K562 (cell line): ENCODE results near the gene RASL12. TPM values are rescaled to one million over a fixed set of nuclear protein-coding genes. Genes with fewer than 3 reads are reported as not detected.

Source experiments
- BMI1 ChIP-seq: fragments of 150-350 bp; IDR thresholded peaks from 2 replicates; pipeline ENCODE4 v1.6.1; 2014; ENCODE audit warnings: low read length
- CREB1 ChIP-seq, 2 experiments: sonication (generic) in 1 of 2; formaldehyde crosslinking in 1 of 2; IDR thresholded peaks; 2 replicates each; pipeline versions ENCODE4 v1.6.1 to v1.8.0; 2012 to 2022; ENCODE audit warnings: inconsistent platforms in 1 of 2, mild to moderate bottlenecking in 1 of 2, missing genetic modification reagents in 1 of 2, moderate library complexity in 1 of 2
- CREBBP ChIP-seq: IDR thresholded peaks from one replicate; pipeline ENCODE4 v1.6.1; 2012; ENCODE audit warnings: low read depth, mild to moderate bottlenecking, control low read depth, inconsistent platforms, low read length
- DMBX1 ChIP-seq: fragments of 250-450 bp; sonication (Bioruptor Pico); IDR thresholded peaks from 2 replicates; pipeline ENCODE4 v1.8.0; 2022; ENCODE audit warnings: inconsistent platforms, mild to moderate bottlenecking, moderate library complexity, borderline replicate concordance
- NFYB ChIP-seq: IDR thresholded peaks from 2 replicates; pipeline ENCODE4 v1.6.1; 2011; ENCODE audit warnings: mild to moderate bottlenecking, moderate library complexity; ENCODE audit not compliant: insufficient read length; ENCODE audit errors: extremely low read depth
- PHF21A ChIP-seq: fragments of 450-650 bp; IDR thresholded peaks from 2 replicates; pipeline ENCODE4 v1.6.1; 2017; ENCODE audit warnings: low read depth, borderline replicate concordance
- RCOR1 ChIP-seq, 2 experiments: IDR thresholded peaks; 2 replicates each; pipeline ENCODE4 v1.6.1; 2012; ENCODE audit warnings: low read depth in 2 of 2, low read length in 2 of 2, borderline replicate concordance in 1 of 2, improper control_type of control experiment in 1 of 2
- SUPT5H ChIP-seq: fragments of 450-650 bp; IDR thresholded peaks from 2 replicates; pipeline ENCODE4 v1.6.1; 2016
- XRCC4 ChIP-seq: IDR thresholded peaks from one replicate; pipeline ENCODE4 v1.6.1; 2011; ENCODE audit not compliant: insufficient read depth, insufficient read length; ENCODE audit errors: extremely low read depth
- ZNF695 ChIP-seq: fragments of 450-650 bp; formaldehyde crosslinking; IDR thresholded peaks from 2 replicates; pipeline ENCODE4 v1.4.0; 2020; ENCODE audit warnings: mild to moderate bottlenecking, moderate library complexity
- ZNF79 ChIP-seq: fragments of 250-450 bp; sonication (Bioruptor Pico); IDR thresholded peaks from 2 replicates; pipeline ENCODE4 v1.4.0; 2020; ENCODE audit warnings: low read depth, mild to moderate bottlenecking, moderate library complexity
- polyA plus RNA-seq, 8 experiments: library from polyadenylated mRNA; depleted of rRNA in 4 of 8; stranded (reverse) in 5 of 8; unstranded in 3 of 8; fragments of >200 nt; fragmentation: Nextera tagmentation in 2 of 8; fragmentation: Illumina TruSeq in 1 of 8; extraction: Ambion mirVana in 2 of 8; extraction: Trizol in 1 of 8; gene quantifications; 2 replicates each; pipeline versions ENCODE4 v1.2.1 to v1.2.3, GENCODE V29; 2011 to 2014; ENCODE audit warnings: inconsistent platforms in 1 of 8, missing spikeins in 1 of 8
- total RNA-seq, 7 experiments: library from RNA; depleted of rRNA in 6 of 7; stranded (reverse); fragments of >200 nt in 6 of 7; fragmentation: Illumina TruSeq in 2 of 7; extraction: Trizol in 2 of 7; gene quantifications; 2 replicates each; pipeline versions ENCODE4 v1.2.1 to v1.2.3, GENCODE V29; 2011 to 2021; ENCODE audit warnings: low replicate concordance in 1 of 7
- TF ChIP-seq, protein P1 (sequence below), 2 experiments: fragments of 450-650 bp; formaldehyde crosslinking in 1 of 2; IDR thresholded peaks; 2 replicates each; pipeline versions ENCODE4 v1.4.0 to v1.6.1; 2014 to 2020; ENCODE audit warnings: mild to moderate bottlenecking in 2 of 2, borderline replicate concordance in 1 of 2, low read depth in 1 of 2
- TF ChIP-seq, protein P2 (sequence below), 3 experiments: IDR thresholded peaks in 2 of 3; conservative IDR thresholded peaks in 1 of 3; 2 replicates each; pipeline ENCODE4 v1.5.1; 2011 to 2012; ENCODE audit warnings: low read length in 3 of 3, mild to moderate bottlenecking in 3 of 3, control low read depth in 2 of 3, improper control_type of control experiment in 1 of 3, inconsistent platforms in 1 of 3, low read depth in 1 of 3, mixed read lengths in 1 of 3, moderate library complexity in 1 of 3; ENCODE audit not compliant: insufficient read depth in 2 of 3
- TF ChIP-seq, protein P3 (sequence below): IDR thresholded peaks from 2 replicates; pipeline ENCODE4 v1.6.1; 2012; ENCODE audit warnings: low read depth, low read length, improper control_type of control experiment, borderline replicate concordance

RASL12 gene
- total and polyA plus RNA-seq, 9 of the 15 experiments (the other 6 are each of a cell fraction or from before 2014, with no cell fraction given): not detected

DNA sequence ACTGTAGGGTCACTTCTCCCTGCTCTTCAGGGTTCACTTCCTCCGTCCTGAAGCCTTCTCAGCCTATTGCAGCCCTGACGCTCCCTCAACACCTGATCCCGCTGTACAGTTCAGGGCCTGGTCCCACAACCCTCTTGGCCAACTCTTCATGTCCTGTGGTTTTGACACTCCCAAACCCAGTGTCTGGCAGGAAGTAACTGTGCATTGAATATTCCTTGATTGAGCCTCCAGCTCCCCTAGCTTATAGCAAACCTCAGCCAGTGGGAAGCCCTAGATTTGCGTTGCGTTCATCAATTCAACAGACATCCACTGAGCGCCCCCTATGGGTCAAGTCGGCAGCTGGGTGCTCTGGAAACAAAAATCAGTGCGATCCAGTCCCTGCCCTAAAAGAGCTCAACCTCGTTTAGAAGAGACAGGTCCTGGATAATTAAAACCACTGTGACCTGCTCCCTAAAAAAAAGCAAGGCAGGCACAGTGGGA, 33.7 kb upstream of the RASL12 start (continued):
- TF ChIP-seq, protein P1, sequence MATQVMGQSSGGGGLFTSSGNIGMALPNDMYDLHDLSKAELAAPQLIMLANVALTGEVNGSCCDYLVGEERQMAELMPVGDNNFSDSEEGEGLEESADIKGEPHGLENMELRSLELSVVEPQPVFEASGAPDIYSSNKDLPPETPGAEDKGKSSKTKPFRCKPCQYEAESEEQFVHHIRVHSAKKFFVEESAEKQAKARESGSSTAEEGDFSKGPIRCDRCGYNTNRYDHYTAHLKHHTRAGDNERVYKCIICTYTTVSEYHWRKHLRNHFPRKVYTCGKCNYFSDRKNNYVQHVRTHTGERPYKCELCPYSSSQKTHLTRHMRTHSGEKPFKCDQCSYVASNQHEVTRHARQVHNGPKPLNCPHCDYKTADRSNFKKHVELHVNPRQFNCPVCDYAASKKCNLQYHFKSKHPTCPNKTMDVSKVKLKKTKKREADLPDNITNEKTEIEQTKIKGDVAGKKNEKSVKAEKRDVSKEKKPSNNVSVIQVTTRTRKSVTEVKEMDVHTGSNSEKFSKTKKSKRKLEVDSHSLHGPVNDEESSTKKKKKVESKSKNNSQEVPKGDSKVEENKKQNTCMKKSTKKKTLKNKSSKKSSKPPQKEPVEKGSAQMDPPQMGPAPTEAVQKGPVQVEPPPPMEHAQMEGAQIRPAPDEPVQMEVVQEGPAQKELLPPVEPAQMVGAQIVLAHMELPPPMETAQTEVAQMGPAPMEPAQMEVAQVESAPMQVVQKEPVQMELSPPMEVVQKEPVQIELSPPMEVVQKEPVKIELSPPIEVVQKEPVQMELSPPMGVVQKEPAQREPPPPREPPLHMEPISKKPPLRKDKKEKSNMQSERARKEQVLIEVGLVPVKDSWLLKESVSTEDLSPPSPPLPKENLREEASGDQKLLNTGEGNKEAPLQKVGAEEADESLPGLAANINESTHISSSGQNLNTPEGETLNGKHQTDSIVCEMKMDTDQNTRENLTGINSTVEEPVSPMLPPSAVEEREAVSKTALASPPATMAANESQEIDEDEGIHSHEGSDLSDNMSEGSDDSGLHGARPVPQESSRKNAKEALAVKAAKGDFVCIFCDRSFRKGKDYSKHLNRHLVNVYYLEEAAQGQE (IDR thresholded peaks at IDR 0.05; ENCODE audit: borderline replicate concordance): peak; percentile 36; the same call in 1 of the 2 replicates
- TF ChIP-seq, protein P1 (CRISPR knock-in tag; IDR thresholded peaks at IDR 0.05; ENCODE audit: low read depth): no peak
- no peak for TF ChIP-seq ZNF79 (CRISPR knock-in tag)
- no peak for TF ChIP-seq CREBBP
- peak; percentile 93 for TF ChIP-seq PHF21A
- peak; percentile 75 to 91 for TF ChIP-seq RCOR1 (IDR thresholded peaks at IDR 0.05; ENCODE audit: borderline replicate concordance in 1 of 2, low read depth in 2 of 2, low read length in 2 of 2)
- no peak for TF ChIP-seq BMI1
- no peak for TF ChIP-seq CREB1 (IDR thresholded peaks at IDR 0.05)
- TF ChIP-seq CREB1 (CRISPR knock-in tag; IDR thresholded peaks at IDR 0.05): no peak
- TF ChIP-seq SUPT5H: no peak
- TF ChIP-seq DMBX1 (CRISPR knock-in tag): no peak
- TF ChIP-seq, protein P2, sequence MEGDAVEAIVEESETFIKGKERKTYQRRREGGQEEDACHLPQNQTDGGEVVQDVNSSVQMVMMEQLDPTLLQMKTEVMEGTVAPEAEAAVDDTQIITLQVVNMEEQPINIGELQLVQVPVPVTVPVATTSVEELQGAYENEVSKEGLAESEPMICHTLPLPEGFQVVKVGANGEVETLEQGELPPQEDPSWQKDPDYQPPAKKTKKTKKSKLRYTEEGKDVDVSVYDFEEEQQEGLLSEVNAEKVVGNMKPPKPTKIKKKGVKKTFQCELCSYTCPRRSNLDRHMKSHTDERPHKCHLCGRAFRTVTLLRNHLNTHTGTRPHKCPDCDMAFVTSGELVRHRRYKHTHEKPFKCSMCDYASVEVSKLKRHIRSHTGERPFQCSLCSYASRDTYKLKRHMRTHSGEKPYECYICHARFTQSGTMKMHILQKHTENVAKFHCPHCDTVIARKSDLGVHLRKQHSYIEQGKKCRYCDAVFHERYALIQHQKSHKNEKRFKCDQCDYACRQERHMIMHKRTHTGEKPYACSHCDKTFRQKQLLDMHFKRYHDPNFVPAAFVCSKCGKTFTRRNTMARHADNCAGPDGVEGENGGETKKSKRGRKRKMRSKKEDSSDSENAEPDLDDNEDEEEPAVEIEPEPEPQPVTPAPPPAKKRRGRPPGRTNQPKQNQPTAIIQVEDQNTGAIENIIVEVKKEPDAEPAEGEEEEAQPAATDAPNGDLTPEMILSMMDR (IDR thresholded peaks at IDR 0.05 in 2 of 3, conservative IDR thresholded peaks at IDR 0.05 in 1 of 3; ENCODE audit: insufficient read depth in 2 of 3, low read depth in 1 of 3, low read length in 3 of 3): peak; percentile 76 to 85 (median 83)
- TF ChIP-seq ZNF695 (CRISPR knock-in tag): no peak
- no peak for TF ChIP-seq XRCC4
- TF ChIP-seq NFYB: no peak
- TF ChIP-seq, protein P3, sequence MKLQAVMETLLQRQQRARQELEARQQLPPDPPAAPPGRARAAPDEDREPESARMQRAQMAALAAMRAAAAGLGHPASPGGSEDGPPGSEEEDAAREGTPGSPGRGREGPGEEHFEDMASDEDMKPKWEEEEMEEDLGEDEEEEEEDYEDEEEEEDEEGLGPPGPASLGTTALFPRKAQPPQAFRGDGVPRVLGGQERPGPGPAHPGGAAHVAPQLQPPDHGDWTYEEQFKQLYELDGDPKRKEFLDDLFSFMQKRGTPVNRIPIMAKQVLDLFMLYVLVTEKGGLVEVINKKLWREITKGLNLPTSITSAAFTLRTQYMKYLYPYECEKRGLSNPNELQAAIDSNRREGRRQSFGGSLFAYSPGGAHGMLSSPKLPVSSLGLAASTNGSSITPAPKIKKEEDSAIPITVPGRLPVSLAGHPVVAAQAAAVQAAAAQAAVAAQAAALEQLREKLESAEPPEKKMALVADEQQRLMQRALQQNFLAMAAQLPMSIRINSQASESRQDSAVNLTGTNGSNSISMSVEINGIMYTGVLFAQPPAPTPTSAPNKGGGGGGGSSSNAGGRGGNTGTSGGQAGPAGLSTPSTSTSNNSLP: no peak
